ENCODE data around the gene RBM22.
"Not testable (repeated sequence)": the region's sequence is repeated elsewhere in the genome, so short reads cannot be mapped to it uniquely, and the experiment has no call there.

Gene RBM22

GRCh38 chr5:150700594-150701377 is at the start of gene RBM22:
Gene RBM22 (minus strand): TSS chr5:150701062. CDS start chr5:150700985, 77 bp downstream.
- TF ChIP-seq CTCF (IDR thresholded peaks at IDR 0.05; ENCODE audit: low read depth, low read length, missing control alignments), result peak; percentile 61
- in situ Hi-C loops (cut with HindIII; ENCODE audit: low sequenced_read_pairs), result loop anchor here (5.0 kb wide), 1 partner anchor 143 kb away; no protein-coding TSS in a partner anchor
- DNase-seq (ENCODE audit: low read depth), result peak; percentile 74
- peak within 1 kb of the TSS; percentile 96 for H3K4me3 ChIP-seq (ENCODE audit: low read depth, low read length)

DNA sequence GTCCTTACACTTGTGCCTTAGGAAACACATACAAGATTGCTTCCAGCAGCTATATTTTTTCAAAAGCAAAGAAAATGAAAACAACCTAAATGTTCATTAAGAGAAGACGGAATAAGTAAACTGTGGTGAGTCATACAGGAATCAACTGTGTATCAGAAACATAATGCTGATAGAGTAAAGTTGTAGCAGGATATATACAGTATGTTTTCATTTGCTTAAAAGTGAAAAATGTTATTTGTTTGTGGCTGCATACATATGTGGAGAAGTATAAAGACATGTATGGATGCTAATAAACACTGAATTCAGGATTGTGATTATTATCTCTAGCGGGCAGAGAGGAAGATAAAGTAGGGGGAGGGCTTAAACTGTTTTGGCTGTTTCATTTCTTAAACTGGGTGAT is 49.6 kb upstream of the RBM22 start:
- H3K4me3 ChIP-seq (ENCODE audit: low read depth, low read length), result no peak overlapping the region
- in situ Hi-C loops (cut with HindIII; ENCODE audit: low sequenced_read_pairs), result no loop called here
- TF ChIP-seq CTCF (IDR thresholded peaks at IDR 0.05; ENCODE audit: low read depth, low read length, missing control alignments), result no peak
- no peak for DNase-seq (ENCODE audit: low read depth)

DNA sequence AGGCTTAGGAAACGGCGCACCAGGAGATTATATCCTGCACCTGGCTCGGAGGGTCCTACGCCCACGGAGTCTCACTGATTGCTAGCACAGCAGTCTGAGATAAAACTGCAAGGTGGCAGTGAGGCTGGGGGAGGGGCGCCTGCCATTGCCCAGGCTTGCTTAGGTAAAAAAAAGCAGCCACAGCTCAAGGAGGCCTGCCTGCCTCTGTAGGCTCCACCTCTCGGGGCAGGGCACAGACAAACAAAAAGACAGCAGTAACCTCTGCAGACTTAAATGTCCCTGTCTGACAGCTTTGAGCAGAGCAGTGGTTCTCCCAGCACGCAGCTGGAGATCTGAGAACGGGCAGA is 42.3 kb upstream of the RBM22 start:
- in situ Hi-C loops (cut with HindIII; ENCODE audit: low sequenced_read_pairs); DNase-seq (ENCODE audit: low read depth); H3K4me3 ChIP-seq (ENCODE audit: low read depth, low read length): not testable (repeated sequence)

DNA sequence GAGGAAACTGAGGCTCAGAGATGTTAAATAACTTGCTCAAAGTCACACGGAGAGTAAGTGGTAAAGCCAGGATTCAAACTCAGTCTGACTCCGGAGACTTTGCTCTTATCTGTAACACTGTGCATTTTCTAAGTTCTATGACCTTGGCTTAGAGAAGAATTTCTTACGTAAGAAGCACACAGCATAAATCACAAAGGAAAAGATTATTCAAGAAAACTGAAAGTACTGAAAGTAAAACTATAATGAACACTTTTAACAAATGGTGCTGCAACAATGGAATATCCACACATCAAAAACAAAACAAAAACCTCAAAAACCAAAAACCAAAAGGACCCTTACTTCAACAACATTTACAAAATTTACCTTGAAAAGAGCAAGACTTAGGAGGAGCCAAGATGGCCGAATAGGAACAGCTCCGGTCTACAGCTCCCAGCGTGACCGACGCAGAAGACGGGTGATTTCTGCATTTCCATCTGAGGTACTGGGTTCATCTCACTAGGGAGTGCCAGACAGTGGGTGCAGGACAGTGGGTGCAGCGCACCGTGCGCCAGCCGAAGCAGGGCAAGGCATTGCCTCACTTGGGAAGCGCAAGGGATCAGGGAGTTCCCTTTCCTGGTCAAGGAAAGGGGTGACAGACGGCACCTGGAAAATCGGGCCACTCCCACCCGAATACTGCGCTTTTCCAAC is 41.7 kb upstream of the RBM22 start:
- DNase-seq (ENCODE audit: low read depth); H3K4me3 ChIP-seq (ENCODE audit: low read depth, low read length); in situ Hi-C loops (cut with HindIII; ENCODE audit: low sequenced_read_pairs): not testable (repeated sequence)

GRCh38 chr5:150740992-150741391 is 40.1 kb upstream of the RBM22 start:
- no peak for TF ChIP-seq CTCF (IDR thresholded peaks at IDR 0.05; ENCODE audit: low read depth, low read length, missing control alignments)
- in situ Hi-C loops (cut with HindIII; ENCODE audit: low sequenced_read_pairs), result no loop called here
- DNase-seq (ENCODE audit: low read depth), result no peak
- H3K4me3 ChIP-seq (ENCODE audit: low read depth, low read length), result no peak overlapping the region

DNA sequence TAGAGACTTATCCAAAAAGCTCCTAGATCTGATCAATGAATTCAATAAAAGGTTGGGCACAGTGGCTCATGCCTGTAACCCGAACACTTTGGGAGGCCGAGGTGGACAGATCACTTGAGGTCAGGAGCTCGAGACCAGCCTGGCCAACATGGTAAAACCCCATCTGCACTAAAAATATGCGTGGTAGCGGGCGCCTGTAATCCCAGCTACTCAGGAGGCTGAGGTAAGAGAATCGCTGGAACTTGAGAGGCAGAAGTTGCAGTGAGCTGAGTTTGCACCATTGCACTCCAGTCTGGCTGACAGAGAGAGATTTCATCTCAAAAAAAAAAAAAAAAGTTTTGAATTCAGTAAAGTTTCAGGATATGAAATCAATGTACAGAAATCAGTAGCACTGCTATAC is 38.0 kb upstream of the RBM22 start:
- no peak for TF ChIP-seq CTCF (IDR thresholded peaks at IDR 0.05; ENCODE audit: low read depth, low read length, missing control alignments)
- no peak for DNase-seq (ENCODE audit: low read depth)
- H3K4me3 ChIP-seq (ENCODE audit: low read depth, low read length), result no peak overlapping the region
- in situ Hi-C loops (cut with HindIII; ENCODE audit: low sequenced_read_pairs), result no loop called here

- TF ChIP-seq CTCF (IDR thresholded peaks at IDR 0.05; ENCODE audit: low read depth, low read length, missing control alignments), result no peak
- in situ Hi-C loops (cut with HindIII; ENCODE audit: low sequenced_read_pairs), result no loop called here
- DNase-seq (ENCODE audit: low read depth), result no peak
- H3K4me3 ChIP-seq (ENCODE audit: low read depth, low read length), result no peak overlapping the region
Observed at GRCh38 chr5:150734579-150735384, 33.9 kb upstream of the RBM22 start.
